K562 (cell line): ENCODE measurements around the gene RNLS. TPM values are rescaled to one million over a fixed set of nuclear protein-coding genes. Genes with fewer than 3 reads are reported as not detected.

Experiments used
- ATAC-seq: fragments of 200-7000 bp; cut with Tn5 transposase; 3 replicates; pipeline ENCODE4 v1.9.1; 2020; ENCODE audit warnings: moderate library complexity
- BruUV-seq: library from RNA; stranded (reverse); fragments of 400-500 nt; replicated peaks from 2 replicates; lab custom pipeline; 2021; lab: Mats Ljungman, UMichigan
- CTCF ChIA-PET: fragments of 300-600 bp; formaldehyde crosslinking; extraction: SDS; loops from one replicate; lab custom pipeline; 2021; ENCODE audit warnings: low intra/inter-chr PET ratio; lab: Yijun Ruan, JAX
- POLR2A ChIA-PET: fragments of 300-600, 350-650 bp; sonication (Branson Sonifier 250); formaldehyde crosslinking; extraction: SDS; loops from one replicate; lab custom pipeline; 2021; ENCODE audit warnings: antibody characterized with exemption, inconsistent platforms; lab: Yijun Ruan, JAX
- DNase-seq, 4 experiments: peaks; one replicate each; pipeline versions ENCODE4 v3.0.0 to v3.0.0-alpha.2; 2011 to 2018; ENCODE audit warnings: low spot score in 3 of 4, mixed read lengths in 3 of 4; ENCODE audit errors: extremely low read depth in 1 of 4
- FAIRE-seq: peaks from 2 replicates; lab custom pipeline; 2011; peaks lifted over from hg19 to GRCh38; lab: Jason Lieb, UNC
- H2AFZ ChIP-seq: 2 replicates; pipeline ENCODE4 v1.6.0; 2011; ENCODE audit warnings: low read depth, low read length, control low read depth, inconsistent platforms
- H3K27ac ChIP-seq: fragments of 200-600 bp; 3 replicates; pipeline ENCODE4 v1.8.0; 2011; ENCODE audit warnings: low read depth, mild to moderate bottlenecking, control low read depth, inconsistent platforms, low read length, moderate library complexity, mixed read lengths; ENCODE audit errors: extremely low read depth
- H3K27me3 ChIP-seq, 2 experiments: fragments of 300-600 bp in 1 of 2; 2 replicates in 1 of 2; 3 replicates in 1 of 2; pipeline versions ENCODE4 v1.6.0 to v1.8.0; 2011; ENCODE audit warnings: inconsistent platforms in 2 of 2, low read length in 2 of 2, mild to moderate bottlenecking in 1 of 2, mixed read lengths in 1 of 2, moderate library complexity in 1 of 2; ENCODE audit not compliant: control insufficient read depth in 2 of 2, insufficient read depth in 2 of 2
- H3K36me3 ChIP-seq: fragments of 300-600 bp; 3 replicates; pipeline ENCODE4 v1.8.0; 2011; ENCODE audit warnings: mild to moderate bottlenecking, low read length, inconsistent platforms; ENCODE audit not compliant: control insufficient read depth, insufficient read depth
- H3K4me1 ChIP-seq, 2 experiments: fragments of 200-600 bp in 1 of 2; replicated peaks in 1 of 2; 2 replicates in 1 of 2; 3 replicates in 1 of 2; pipeline versions ENCODE4 v1.5.1 to v1.8.0; 2011; ENCODE audit warnings: inconsistent platforms in 2 of 2, low read length in 2 of 2, mild to moderate bottlenecking in 1 of 2, mixed read lengths in 1 of 2, moderate library complexity in 1 of 2; ENCODE audit not compliant: control insufficient read depth in 2 of 2, insufficient read depth in 2 of 2
- H3K4me2 ChIP-seq: 2 replicates; pipeline ENCODE4 v1.6.1; 2011; ENCODE audit warnings: low read length, control low read depth, inconsistent platforms, mixed read lengths; ENCODE audit not compliant: insufficient read depth
- H3K4me3 ChIP-seq: fragments of 200-600 bp; sonication (generic), shearing (Covaris generic); 2 replicates; pipeline ENCODE4 v1.5.1; 2016; ENCODE audit warnings: control low read depth, inconsistent platforms
- H3K79me2 ChIP-seq: fragments of 200-600 bp; 3 replicates; pipeline ENCODE4 v1.8.0; 2011; ENCODE audit warnings: low read length, inconsistent platforms; ENCODE audit not compliant: control insufficient read depth, insufficient read depth
- H3K9ac ChIP-seq, 2 experiments: 2 replicates each; pipeline versions ENCODE4 v1.6.0 to v1.6.1; 2011; ENCODE audit warnings: low read depth in 2 of 2, low read length in 2 of 2, control low read depth in 1 of 2, inconsistent platforms in 1 of 2, mild to moderate bottlenecking in 1 of 2, mixed read lengths in 1 of 2; ENCODE audit not compliant: insufficient read depth in 1 of 2
- H3K9me1 ChIP-seq: one replicate; pipeline ENCODE4 v1.6.0; 2011; ENCODE audit warnings: inconsistent platforms, mild to moderate bottlenecking, low read length, moderate library complexity; ENCODE audit not compliant: control insufficient read depth, insufficient read depth
- H3K9me3 ChIP-seq: replicated peaks from 2 replicates; pipeline ENCODE4 v1.5.1; 2011; ENCODE audit warnings: low read depth, low read length, inconsistent platforms; ENCODE audit not compliant: control insufficient read depth, insufficient read depth
- H4K20me1 ChIP-seq: replicated peaks from 2 replicates; pipeline ENCODE4 v1.6.1; 2011; ENCODE audit warnings: low read length, inconsistent platforms, mixed read lengths; ENCODE audit not compliant: control insufficient read depth, insufficient read depth
- ARID1B ChIP-seq: fragments of 450-650 bp; IDR thresholded peaks from 2 replicates; pipeline ENCODE4 v1.6.1; 2016; ENCODE audit warnings: antibody characterized with exemption, mild to moderate bottlenecking, inconsistent platforms
- DACH1 ChIP-seq: fragments of 450-650 bp; IDR thresholded peaks from 2 replicates; pipeline ENCODE4 v1.6.1; 2018; ENCODE audit not compliant: partially characterized antibody
- ILK ChIP-seq: fragments of 450-650 bp; IDR thresholded peaks from 2 replicates; pipeline ENCODE4 v1.6.1; 2016; ENCODE audit warnings: missing genetic modification characterization, low read depth, mild to moderate bottlenecking, missing compliant biosample characterization, moderate library complexity, borderline replicate concordance
- KLF16 ChIP-seq: IDR thresholded peaks from 2 replicates; pipeline ENCODE4 v1.6.1; 2016; ENCODE audit warnings: antibody characterized with exemption
- NBN ChIP-seq: fragments of 450-650 bp; IDR thresholded peaks from 2 replicates; pipeline ENCODE4 v1.6.1; 2016; ENCODE audit warnings: low read depth, mild to moderate bottlenecking
- SP2 ChIP-seq: IDR thresholded peaks from 2 replicates; pipeline ENCODE4 v1.6.1; 2011; ENCODE audit warnings: mild to moderate bottlenecking, low read depth, low read length, moderate library complexity; ENCODE audit not compliant: poor library complexity, severe bottlenecking; ENCODE audit errors: extremely low read depth
- TAF15 ChIP-seq: fragments of 200-400 bp; formaldehyde crosslinking; IDR thresholded peaks from 2 replicates; pipeline ENCODE4 v1.6.1; 2017; ENCODE audit warnings: mild to moderate bottlenecking, low read depth, low read length, moderate library complexity
- THAP7 ChIP-seq: fragments of 250-450 bp; sonication (Bioruptor Pico); IDR thresholded peaks from 2 replicates; pipeline ENCODE4 v1.5.0; 2021
- ZC3H4 ChIP-seq: sonication (generic); formaldehyde crosslinking; IDR thresholded peaks from 2 replicates; pipeline ENCODE4 v1.9.0; 2021; ENCODE audit warnings: missing genetic modification reagents, borderline replicate concordance
- ZNF143 ChIP-seq: sonication (generic); formaldehyde crosslinking; IDR thresholded peaks from 2 replicates; pipeline ENCODE4 v1.9.0; 2022; ENCODE audit warnings: mild to moderate bottlenecking, missing genetic modification reagents
- WGBS: fragments of 100-300 bp; shearing (Covaris generic); methylation state at CpG from one replicate; pipeline ENCODE4 v1.1.6; 2016; ENCODE audit warnings: low coverage, mixed read lengths; ENCODE audit not compliant: insufficient coverage; ENCODE audit errors: missing lambda C conversion rate; 5-methylcytosine and 5-hydroxymethylcytosine counted together
- in situ Hi-C: fragments of 300-500 bp; cut with MboI; formaldehyde crosslinking; loops from 4 replicates; pipeline ENCODE4 v1.15.0; 2018; ENCODE audit warnings: inconsistent platforms, mixed read lengths
- intact Hi-C: fragments of 100-400 bp; cut with micrococcal nuclease; formaldehyde crosslinking; loops from 2 replicates; pipeline ENCODE4 v1.14.2; 2022
- polyA plus RNA-seq, 8 experiments: library from polyadenylated mRNA; depleted of rRNA in 4 of 8; stranded (reverse) in 5 of 8; unstranded in 3 of 8; fragments of >200 nt; fragmentation: Nextera tagmentation in 2 of 8; fragmentation: Illumina TruSeq in 1 of 8; extraction: Ambion mirVana in 2 of 8; extraction: Trizol in 1 of 8; gene quantifications; 2 replicates each; pipeline versions ENCODE4 v1.2.1 to v1.2.3, GENCODE V29; 2011 to 2014; ENCODE audit warnings: inconsistent platforms in 1 of 8, missing spikeins in 1 of 8
- total RNA-seq, 7 experiments: library from RNA; depleted of rRNA in 6 of 7; stranded (reverse); fragments of >200 nt in 6 of 7; fragmentation: Illumina TruSeq in 2 of 7; extraction: Trizol in 2 of 7; gene quantifications; 2 replicates each; pipeline versions ENCODE4 v1.2.1 to v1.2.3, GENCODE V29; 2011 to 2021; ENCODE audit warnings: low replicate concordance in 1 of 7
- TF ChIP-seq, protein P1 (sequence below): sonication (generic); formaldehyde crosslinking; IDR thresholded peaks from 2 replicates; pipeline ENCODE4 v1.8.1; 2023; ENCODE audit warnings: mild to moderate bottlenecking, missing genetic modification reagents

RNLS gene
- total and polyA plus RNA-seq, 9 of the 15 experiments (the other 6 are each of a cell fraction or from before 2014, with no cell fraction given): 0.14 to 0.72 (median 0.41) TPM; not detected in 3

DNA sequence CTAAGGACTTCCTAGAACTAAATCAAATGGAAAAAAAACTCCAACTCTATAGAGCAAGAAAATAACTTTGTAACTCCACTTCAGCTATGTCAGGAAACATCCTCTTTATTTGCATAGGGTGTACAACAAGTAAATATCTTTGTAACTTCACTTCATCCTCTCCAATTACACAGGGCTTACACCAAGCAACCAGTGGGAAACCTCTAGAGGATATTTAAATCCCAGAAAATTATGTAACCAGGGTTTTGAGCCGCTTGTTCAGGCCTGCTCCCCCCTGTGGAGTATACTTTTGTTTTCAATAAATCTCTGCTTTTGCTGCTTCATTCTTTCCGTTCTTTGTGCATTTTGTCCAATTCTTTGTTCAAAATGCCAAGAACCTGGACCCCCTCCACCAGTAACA is 25.7 kb upstream of the RNLS start:
- no TSS peak for BruUV-seq
- intact Hi-C loops: no loop called here
- ChIA-PET CTCF (no interaction called here), POLR2A (no interaction called here)
- no peak for FAIRE-seq
- H3K4me3 ChIP-seq: no peak overlapping the region
- WGBS: 0% methylated on average over 2 of the region's 2 CpGs
- DNase-seq: no peak
- H3K4me1 ChIP-seq: no peaks in the 10 kb centered on the region
- no peaks in the 10 kb centered on the region for H3K27me3 ChIP-seq
- H3K36me3 ChIP-seq: no peaks in the 10 kb centered on the region
- no peaks in the 10 kb centered on the region for H3K9me3 ChIP-seq
- no peaks in the 10 kb centered on the region for H3K9me1 ChIP-seq
- no peak overlapping the region for H2AFZ ChIP-seq
- no peak overlapping the region for H3K27ac ChIP-seq
- in situ Hi-C loops: no loop called here
- ATAC-seq: no peak
- H3K4me2 ChIP-seq: no peak overlapping the region
- H3K79me2 ChIP-seq: no peaks in the 10 kb centered on the region
- TF ChIP-seq, protein P1, sequence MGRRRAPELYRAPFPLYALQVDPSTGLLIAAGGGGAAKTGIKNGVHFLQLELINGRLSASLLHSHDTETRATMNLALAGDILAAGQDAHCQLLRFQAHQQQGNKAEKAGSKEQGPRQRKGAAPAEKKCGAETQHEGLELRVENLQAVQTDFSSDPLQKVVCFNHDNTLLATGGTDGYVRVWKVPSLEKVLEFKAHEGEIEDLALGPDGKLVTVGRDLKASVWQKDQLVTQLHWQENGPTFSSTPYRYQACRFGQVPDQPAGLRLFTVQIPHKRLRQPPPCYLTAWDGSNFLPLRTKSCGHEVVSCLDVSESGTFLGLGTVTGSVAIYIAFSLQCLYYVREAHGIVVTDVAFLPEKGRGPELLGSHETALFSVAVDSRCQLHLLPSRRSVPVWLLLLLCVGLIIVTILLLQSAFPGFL: no peak
- TF ChIP-seq KLF16 (no peak), THAP7 (no peak), SP2 (no peak), ZC3H4 (CRISPR knock-in tag) (no peak), NBN (no peak), ILK (tag) (no peak), TAF15 (no peak), ZNF143 (CRISPR knock-in tag) (no peak), ARID1B (no peak), DACH1 (no peak)
- no peaks in the 10 kb centered on the region for H4K20me1 ChIP-seq
- no peak overlapping the region for H3K9ac ChIP-seq
